Stimulated activated CD8-positive, alpha-beta memory T cell treated with anti-CD3 and anti-CD28 coated beads, Interleukin-7, amount 100 ng/mL, for 4 hours (primary cell): ENCODE data around the gene SLC30A5.
"Not testable (repeated sequence)": the region's sequence is repeated elsewhere in the genome, so short reads cannot be mapped to it uniquely, and the experiment has no call there.

ENCODE experiments used
- DNase-seq, 2 donors: peaks; one replicate each; pipeline ENCODE4 v3.0.0-alpha.2; 2020; ENCODE audit warnings: low read depth in 2 of 2

Gene SLC30A5

GRCh38 chr5:69105996-69106906 lies 12.4 kb downstream of the SLC30A5 start:
- DNase-seq, result no peak

- DNase-seq, result not testable (repeated sequence)
These were observed 14.6 kb downstream of the SLC30A5 start for GRCh38 chr5:69108367-69108766.

- DNase-seq, result no peak
These were observed 20.0 kb downstream of the SLC30A5 start for GRCh38 chr5:69113851-69114250.

- DNase-seq, result no peak
These were observed 21.7 kb downstream of the SLC30A5 start for GRCh38 chr5:69115526-69115925.

- no peak for DNase-seq
These were observed 35.6 kb downstream of the SLC30A5 start for GRCh38 chr5:69129413-69129812.

- no peak for DNase-seq
These were observed 36.4 kb downstream of the SLC30A5 start for GRCh38 chr5:69130241-69130640.

GRCh38 chr5:69131304-69131703 lies 37.5 kb downstream of the SLC30A5 start:
- DNase-seq, result no peak

GRCh38 chr5:69134126-69134525 lies 40.3 kb downstream of the SLC30A5 start:
- DNase-seq, result no peak

GRCh38 chr5:69136293-69136692 lies 42.5 kb downstream of the SLC30A5 start:
- DNase-seq, result no peak

GRCh38 chr5:69137208-69137607 lies 43.4 kb downstream of the SLC30A5 start:
- not testable (repeated sequence) for DNase-seq

GRCh38 chr5:69137807-69138206 lies 44.0 kb downstream of the SLC30A5 start:
- DNase-seq, result no peak

- DNase-seq, result no peak
These were observed 45.0 kb downstream of the SLC30A5 start for GRCh38 chr5:69138766-69139165.

- DNase-seq, result not testable (repeated sequence)
These were observed 46.4 kb downstream of the SLC30A5 start for GRCh38 chr5:69140239-69140638.

GRCh38 chr5:69140827-69141226 lies 47.0 kb downstream of the SLC30A5 start:
- DNase-seq, result no peak

- not testable (repeated sequence) for DNase-seq
These were observed 54.8 kb downstream of the SLC30A5 start for GRCh38 chr5:69148576-69148975.

GRCh38 chr5:69148981-69149675 lies 55.3 kb downstream of the SLC30A5 start:
- DNase-seq, result no peak

GRCh38 chr5:69149676-69150010 lies 55.8 kb downstream of the SLC30A5 start:
- no peak for DNase-seq

GRCh38 chr5:69152731-69153130 lies 58.9 kb downstream of the SLC30A5 start:
- DNase-seq, result no peak

- no peak for DNase-seq
These were observed 62.6 kb downstream of the SLC30A5 start for GRCh38 chr5:69156456-69156855.

- DNase-seq, result no peak
These were observed 64.2 kb downstream of the SLC30A5 start for GRCh38 chr5:69158039-69158438.

GRCh38 chr5:69160651-69161050 lies 66.8 kb downstream of the SLC30A5 start:
- no peak for DNase-seq

- DNase-seq, result peak; percentile 96
These were observed 73.1 kb downstream of the SLC30A5 start, which contains the start of gene CCNB1 for GRCh38 chr5:69166686-69167492. TSS of gene CCNB1 (plus strand) at chr5:69167150. CDS start at chr5:69167263, 113 bp downstream.
